Neural cell (in vitro differentiated cells): Measurements from ENCODE around the gene CACTIN.

Experiments
- CTCF ChIP-seq: fragments of 450-650 bp; IDR thresholded peaks from 2 replicates; pipeline ENCODE4 v1.5.1; 2014; ENCODE audit warnings: antibody characterized with exemption, mild to moderate bottlenecking, moderate library complexity; ENCODE audit not compliant: poor library complexity, severe bottlenecking
- EP300 ChIP-seq: fragments of 450-650 bp; conservative IDR thresholded peaks from 2 replicates; pipeline ENCODE4 v1.6.1; 2014; ENCODE audit warnings: antibody characterized with exemption, mild to moderate bottlenecking, moderate library complexity; ENCODE audit not compliant: poor library complexity, severe bottlenecking
- EZH2 ChIP-seq: fragments of 200-600, 300-800 bp; shearing (Covaris generic), sonication (generic); IDR thresholded peaks from 2 replicates; pipeline ENCODE4 v1.6.1; 2014; ENCODE audit warnings: antibody characterized with exemption, low read length, borderline replicate concordance, mild to moderate bottlenecking; ENCODE audit not compliant: insufficient read depth, poor library complexity, severe bottlenecking
- MXI1 ChIP-seq: fragments of 450-650 bp; conservative IDR thresholded peaks from 2 replicates; pipeline ENCODE4 v1.6.1; 2014; ENCODE audit warnings: antibody characterized with exemption, mild to moderate bottlenecking; ENCODE audit not compliant: poor library complexity, severe bottlenecking
- POLR2AphosphoS5 ChIP-seq: IDR thresholded peaks from 2 replicates; pipeline ENCODE4 v1.6.1; 2012
- RAD21 ChIP-seq: fragments of 450-650 bp; conservative IDR thresholded peaks from 2 replicates; pipeline ENCODE4 v1.6.1; 2014; ENCODE audit warnings: antibody characterized with exemption, mild to moderate bottlenecking, moderate library complexity
- SMC3 ChIP-seq: fragments of 450-650 bp; conservative IDR thresholded peaks from 2 replicates; pipeline ENCODE4 v1.6.1; 2014; ENCODE audit warnings: antibody characterized with exemption, mild to moderate bottlenecking, moderate library complexity; ENCODE audit not compliant: poor library complexity
- TAF1 ChIP-seq: IDR thresholded peaks from 2 replicates; pipeline ENCODE4 v1.6.1; 2012; ENCODE audit warnings: low read depth
- TF ChIP-seq, protein P1 (sequence below): IDR thresholded peaks from 2 replicates; pipeline ENCODE4 v1.6.1; 2012; ENCODE audit warnings: borderline replicate concordance

DNA sequence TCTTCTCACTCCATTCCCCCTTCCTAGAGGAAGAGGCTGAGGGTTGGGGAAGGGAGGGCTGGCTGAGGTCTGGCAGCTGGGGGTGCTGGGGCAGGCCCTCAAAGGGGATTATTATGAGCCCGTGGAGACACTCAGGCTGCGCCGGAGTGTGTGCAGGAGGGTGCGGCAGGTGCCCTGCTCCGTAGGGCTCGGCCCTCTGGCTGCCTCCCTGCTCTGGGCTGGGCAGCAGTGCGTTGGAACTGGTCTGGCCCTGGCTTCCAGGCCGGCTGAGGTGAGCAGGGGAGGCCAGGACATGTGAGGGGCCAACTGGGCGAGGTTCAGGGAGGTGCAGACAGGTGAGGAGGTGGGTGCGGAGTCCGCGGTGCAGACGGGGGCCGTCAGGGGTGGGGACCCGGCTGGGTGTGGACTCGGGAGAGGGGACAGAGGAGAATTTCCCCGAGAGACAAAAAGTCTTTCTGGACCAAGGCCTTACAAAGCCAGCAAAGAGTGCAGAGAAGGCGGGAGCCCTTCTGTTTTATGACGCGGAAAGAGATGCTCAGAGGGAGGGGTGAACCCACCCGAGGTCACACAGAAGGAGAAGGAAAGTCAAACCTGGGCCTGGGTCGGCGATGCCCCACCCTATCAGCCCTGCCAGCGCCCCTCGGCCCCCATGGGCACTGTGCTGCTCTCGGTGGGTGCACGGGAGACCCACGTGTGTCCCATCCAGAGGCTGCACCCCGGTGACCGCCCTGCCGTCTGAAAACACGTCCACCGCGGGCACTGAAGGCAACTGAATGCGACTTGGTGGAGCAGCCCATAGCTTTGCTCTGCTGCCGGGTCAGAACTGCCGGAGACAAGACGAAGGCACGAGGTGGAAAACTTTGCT, 42.7 kb upstream of the CACTIN start:
- TF ChIP-seq MXI1 (no peak), EZH2 (no peak), CTCF (no peak), SMC3 (no peak), POLR2AphosphoS5 (no peak), RAD21 (no peak), EP300 (no peak), TAF1 (no peak)
- TF ChIP-seq, protein P1, sequence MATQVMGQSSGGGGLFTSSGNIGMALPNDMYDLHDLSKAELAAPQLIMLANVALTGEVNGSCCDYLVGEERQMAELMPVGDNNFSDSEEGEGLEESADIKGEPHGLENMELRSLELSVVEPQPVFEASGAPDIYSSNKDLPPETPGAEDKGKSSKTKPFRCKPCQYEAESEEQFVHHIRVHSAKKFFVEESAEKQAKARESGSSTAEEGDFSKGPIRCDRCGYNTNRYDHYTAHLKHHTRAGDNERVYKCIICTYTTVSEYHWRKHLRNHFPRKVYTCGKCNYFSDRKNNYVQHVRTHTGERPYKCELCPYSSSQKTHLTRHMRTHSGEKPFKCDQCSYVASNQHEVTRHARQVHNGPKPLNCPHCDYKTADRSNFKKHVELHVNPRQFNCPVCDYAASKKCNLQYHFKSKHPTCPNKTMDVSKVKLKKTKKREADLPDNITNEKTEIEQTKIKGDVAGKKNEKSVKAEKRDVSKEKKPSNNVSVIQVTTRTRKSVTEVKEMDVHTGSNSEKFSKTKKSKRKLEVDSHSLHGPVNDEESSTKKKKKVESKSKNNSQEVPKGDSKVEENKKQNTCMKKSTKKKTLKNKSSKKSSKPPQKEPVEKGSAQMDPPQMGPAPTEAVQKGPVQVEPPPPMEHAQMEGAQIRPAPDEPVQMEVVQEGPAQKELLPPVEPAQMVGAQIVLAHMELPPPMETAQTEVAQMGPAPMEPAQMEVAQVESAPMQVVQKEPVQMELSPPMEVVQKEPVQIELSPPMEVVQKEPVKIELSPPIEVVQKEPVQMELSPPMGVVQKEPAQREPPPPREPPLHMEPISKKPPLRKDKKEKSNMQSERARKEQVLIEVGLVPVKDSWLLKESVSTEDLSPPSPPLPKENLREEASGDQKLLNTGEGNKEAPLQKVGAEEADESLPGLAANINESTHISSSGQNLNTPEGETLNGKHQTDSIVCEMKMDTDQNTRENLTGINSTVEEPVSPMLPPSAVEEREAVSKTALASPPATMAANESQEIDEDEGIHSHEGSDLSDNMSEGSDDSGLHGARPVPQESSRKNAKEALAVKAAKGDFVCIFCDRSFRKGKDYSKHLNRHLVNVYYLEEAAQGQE, result no peak
